Erythroblast (primary cell): ENCODE results near the gene PEX11A.

Experiments
- GATA1 ChIP-seq: IDR thresholded peaks from 2 replicates; pipeline ENCODE4 v1.6.1; 2011; ENCODE audit warnings: low read depth, mild to moderate bottlenecking, control low read depth, low read length, moderate library complexity
- POLR2A ChIP-seq: IDR thresholded peaks from 2 replicates; pipeline ENCODE4 v1.6.1; 2011; ENCODE audit warnings: mild to moderate bottlenecking, low read length

GRCh38 chr15:89668171-89668570 is 22.4 kb downstream of the PEX11A start:
- no peak for TF ChIP-seq POLR2A
- TF ChIP-seq GATA1, result no peak
